ENCODE data around the gene SRGAP3.

- TF ChIP-seq JUNB (IDR thresholded peaks at IDR 0.05) (no peak), ZNF217 (IDR thresholded peaks at IDR 0.05) (no peak)
Measured at GRCh38 chr3:9241956-9242355, 7.5 kb downstream of the SRGAP3 start.
